GM12874 (cell line): Measurements from ENCODE around the gene S100A2.

Experiments used
- TF ChIP-seq, protein P1 (sequence below): IDR thresholded peaks from 2 replicates; pipeline ENCODE4 v1.5.1; 2011; ENCODE audit warnings: low read depth, mild to moderate bottlenecking, control low read depth, low read length, moderate library complexity; ENCODE audit not compliant: insufficient read depth

S100A2 gene

DNA sequence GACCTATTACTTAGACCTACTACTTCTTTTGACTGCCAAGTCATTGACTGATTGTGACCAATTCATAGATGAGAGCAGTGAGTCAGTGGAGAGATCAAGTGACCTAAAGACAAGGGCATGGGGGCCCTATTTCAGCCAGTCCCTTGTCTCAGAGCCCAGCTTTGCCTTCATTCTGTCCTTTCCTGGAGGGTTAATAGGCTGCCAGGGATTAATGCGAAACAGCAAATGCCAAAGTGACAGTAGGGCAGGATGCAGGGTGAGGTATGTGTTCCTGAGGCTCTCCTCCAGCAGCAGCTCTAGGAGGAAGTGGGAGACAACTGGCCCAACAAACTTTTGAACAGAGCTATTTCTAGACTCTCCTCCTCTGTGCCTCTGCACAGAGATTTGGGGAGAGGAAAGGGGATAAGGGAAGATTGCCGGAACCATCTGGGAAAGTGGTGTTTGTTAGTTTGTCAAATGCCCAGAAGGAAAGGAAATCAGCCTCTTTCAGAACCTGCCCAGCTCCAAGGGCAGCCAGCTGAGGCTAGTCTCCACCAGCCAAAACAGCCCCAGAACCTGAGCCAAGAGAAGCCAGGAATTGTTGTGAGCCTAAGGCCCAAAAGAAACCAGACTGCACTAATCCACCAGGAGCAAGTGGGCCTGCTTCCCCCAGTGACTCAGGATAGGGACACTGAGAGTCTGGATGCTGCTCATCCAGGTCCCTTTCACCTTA is 11.7 kb downstream of the S100A2 start:
- TF ChIP-seq, protein P1, sequence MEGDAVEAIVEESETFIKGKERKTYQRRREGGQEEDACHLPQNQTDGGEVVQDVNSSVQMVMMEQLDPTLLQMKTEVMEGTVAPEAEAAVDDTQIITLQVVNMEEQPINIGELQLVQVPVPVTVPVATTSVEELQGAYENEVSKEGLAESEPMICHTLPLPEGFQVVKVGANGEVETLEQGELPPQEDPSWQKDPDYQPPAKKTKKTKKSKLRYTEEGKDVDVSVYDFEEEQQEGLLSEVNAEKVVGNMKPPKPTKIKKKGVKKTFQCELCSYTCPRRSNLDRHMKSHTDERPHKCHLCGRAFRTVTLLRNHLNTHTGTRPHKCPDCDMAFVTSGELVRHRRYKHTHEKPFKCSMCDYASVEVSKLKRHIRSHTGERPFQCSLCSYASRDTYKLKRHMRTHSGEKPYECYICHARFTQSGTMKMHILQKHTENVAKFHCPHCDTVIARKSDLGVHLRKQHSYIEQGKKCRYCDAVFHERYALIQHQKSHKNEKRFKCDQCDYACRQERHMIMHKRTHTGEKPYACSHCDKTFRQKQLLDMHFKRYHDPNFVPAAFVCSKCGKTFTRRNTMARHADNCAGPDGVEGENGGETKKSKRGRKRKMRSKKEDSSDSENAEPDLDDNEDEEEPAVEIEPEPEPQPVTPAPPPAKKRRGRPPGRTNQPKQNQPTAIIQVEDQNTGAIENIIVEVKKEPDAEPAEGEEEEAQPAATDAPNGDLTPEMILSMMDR: no peak

DNA sequence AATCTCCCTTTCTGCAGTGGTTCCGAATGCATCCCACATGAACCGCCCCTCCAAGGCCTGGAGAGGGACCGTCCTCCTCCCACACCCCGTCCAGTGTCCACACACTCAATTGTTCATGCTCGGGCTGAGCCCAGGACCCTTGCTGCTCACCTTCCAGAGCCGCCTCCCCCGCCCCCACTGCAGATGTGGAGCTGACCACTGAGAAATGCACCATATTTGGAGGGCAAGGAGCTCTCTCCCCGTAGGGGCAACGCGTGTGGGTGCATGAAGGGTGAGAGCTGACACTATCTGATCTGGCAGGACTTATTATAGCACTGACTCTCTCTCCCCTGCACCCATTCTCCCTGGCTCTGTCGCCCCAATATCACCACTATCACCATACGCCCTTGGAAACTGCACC is 12.5 kb downstream of the S100A2 start:
- TF ChIP-seq, protein P1: no peak

GRCh38 chr1:153552335-153552734 is 13.3 kb downstream of the S100A2 start:
- TF ChIP-seq, protein P1: no peak

GRCh38 chr1:153550827-153551500 is 14.7 kb downstream of the S100A2 start:
- TF ChIP-seq, protein P1: no peak

- TF ChIP-seq, protein P1: no peak
Observed at GRCh38 chr1:153550398-153550758, 15.3 kb downstream of the S100A2 start.

DNA sequence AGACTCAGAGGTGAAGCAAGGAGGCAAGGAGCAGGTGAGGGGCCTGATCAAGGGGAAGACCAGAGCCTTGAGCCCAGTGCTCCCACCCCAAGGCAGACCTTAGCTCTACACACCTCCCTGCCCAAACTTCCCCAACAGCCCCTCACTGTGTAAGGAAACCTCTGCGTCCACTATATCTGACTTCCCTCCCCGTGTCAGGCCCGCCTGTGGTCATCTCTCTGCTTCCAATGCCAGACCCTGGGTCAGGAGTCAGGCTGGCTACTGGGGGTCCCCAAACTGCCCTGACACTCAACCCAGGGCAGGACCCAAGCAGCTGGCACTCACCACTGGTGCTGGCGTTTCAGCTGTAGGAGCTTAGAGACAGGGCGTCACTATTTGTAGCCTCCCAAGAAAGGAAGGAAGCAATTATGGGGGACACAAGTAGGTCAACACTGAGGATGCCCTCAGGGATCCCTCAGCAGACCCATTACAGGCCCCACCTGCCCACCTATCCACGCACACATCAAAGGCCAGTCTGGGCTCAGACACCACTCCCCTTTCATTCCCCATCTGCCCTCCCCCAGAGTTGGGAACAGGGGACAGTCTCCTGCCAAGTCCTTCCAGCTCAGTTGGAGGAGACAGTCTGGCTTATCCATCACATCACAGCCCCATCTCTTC is 15.8 kb downstream of the S100A2 start:
- TF ChIP-seq, protein P1: no peak

DNA sequence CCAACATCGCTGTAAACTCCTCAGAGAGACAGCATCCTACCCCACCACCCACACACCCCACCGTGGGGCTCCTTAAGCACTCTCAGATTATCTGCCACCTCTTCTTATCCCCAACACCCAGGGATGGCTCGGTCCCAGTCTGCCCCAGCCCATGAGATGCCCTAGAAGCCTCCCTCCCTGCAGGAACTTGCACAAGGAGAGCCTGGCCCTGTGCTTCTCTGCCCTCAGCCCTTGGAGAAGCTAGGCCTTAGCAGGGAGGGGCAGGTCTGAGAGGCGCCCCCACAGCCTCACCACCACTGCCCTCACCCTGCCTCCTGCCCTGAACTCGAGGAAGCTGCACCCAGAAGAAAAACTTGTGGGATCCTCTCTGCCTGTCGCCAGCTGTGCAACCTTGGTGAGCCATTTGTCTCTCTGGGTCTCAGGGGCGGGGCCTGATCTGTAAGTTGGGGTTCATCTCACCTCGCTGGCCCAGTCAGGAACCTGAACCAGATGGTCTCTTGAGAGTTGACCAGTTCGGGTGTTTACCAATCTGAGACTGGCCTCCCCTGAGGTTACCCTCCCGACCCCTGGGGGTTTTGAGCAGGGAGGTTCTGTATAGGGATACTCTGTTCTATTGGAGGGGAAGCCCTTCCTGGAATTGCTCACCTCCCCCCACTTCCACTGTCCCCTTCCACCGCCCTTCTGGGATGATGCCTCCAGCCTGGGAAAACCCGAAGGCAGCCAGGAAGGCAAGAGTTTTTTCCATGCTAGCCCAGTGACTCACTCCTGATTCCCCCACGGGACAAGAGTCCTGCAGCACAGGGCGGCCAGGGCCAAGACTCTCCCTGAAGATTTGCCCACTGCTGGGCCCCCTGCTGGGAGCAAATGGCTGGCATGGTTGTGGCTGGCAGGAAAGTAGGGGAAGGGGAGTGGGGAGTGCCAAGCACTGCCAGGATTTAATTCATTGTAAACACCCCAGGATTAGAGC is 16.6 kb downstream of the S100A2 start, which contains the start of gene S100A3:
S100A3 (minus strand) TSS at position 537 of the 967 bp plus-strand sequence. CDS start 773 bp downstream, outside the sequence.
- TF ChIP-seq, protein P1: no peak
